ENCODE data around the gene GZF1. TPM values are rescaled to one million over a fixed set of nuclear protein-coding genes. Genes with fewer than 3 reads are reported as not detected.
A peak's percentile ranks its signal among the peaks of the same experiment; 100 is the strongest.

GZF1 gene
- total RNA-seq, 2 donors from 2014 or later: 12.2 to 15.5 TPM

DNA sequence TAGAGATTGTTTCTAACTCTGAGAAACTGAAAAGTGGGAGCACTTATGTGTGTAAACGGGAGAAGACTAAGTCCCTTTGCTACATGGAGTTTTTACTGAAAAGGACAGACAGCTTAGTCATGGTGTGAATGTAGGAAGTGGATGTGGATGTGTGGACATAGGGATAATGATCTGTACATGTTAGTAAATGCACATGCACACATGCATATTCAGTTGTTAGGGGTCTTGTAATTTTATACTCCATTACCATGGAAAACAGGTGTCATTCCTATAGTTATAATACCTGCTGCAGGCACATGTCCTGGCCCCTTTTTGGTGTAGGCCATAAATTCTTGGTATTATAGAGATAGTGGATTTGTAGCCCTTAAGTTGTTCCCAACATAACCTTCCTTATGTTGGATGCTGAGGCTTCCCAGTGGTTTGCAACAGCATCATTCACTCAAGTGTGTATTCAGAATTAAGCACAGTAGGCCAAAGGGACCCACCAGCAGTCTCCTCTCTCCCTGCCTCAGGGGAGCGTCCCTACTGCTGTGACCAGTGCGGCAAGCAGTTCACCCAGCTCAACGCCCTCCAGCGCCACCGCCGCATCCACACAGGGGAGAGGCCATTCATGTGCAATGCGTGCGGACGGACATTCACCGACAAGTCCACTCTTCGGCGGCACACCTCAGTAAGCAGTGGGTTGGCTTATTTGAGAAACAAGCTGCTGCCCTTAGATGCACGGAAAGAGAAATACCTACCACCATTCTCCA lies 7.3 kb downstream of the GZF1 start:
- Mint-ChIP-seq H3K4me3 (no peak overlapping the region), H3K4me1 (peaks cover 10% of the 10 kb centered on the region), H3K27me3 (ENCODE audit: insufficient read depth) (no peaks in the 10 kb centered on the region), H3K27ac (peak overlapping the region; percentile 35), H3K36me3 (ENCODE audit: low read depth) (peaks cover 70% of the 10 kb centered on the region), H3K9me3 (no peaks in the 10 kb centered on the region)
- Histone ChIP-seq H3K27ac (ENCODE audit: low read depth, low read length) (no peak overlapping the region), H3K9me3 (ENCODE audit: control insufficient read depth, low read length) (no peaks in the 10 kb centered on the region), H3K4me3 (ENCODE audit: low read length) (no peak overlapping the region), H3K27me3 (ENCODE audit: control insufficient read depth, insufficient read depth, low read length, poor library complexity, severe bottlenecking) (no peaks in the 10 kb centered on the region), H3K9ac (ENCODE audit: extremely low read depth, low read length, poor library complexity, severe bottlenecking) (no peak overlapping the region), H3K36me3 (ENCODE audit: control insufficient read depth, insufficient read depth, low read length) (peaks cover 97% of the 10 kb centered on the region), H3K4me1 (ENCODE audit: control insufficient read depth, insufficient read depth, low read length) (no peaks in the 10 kb centered on the region)
- no peak for DNase-seq
- TF ChIP-seq, protein P1, sequence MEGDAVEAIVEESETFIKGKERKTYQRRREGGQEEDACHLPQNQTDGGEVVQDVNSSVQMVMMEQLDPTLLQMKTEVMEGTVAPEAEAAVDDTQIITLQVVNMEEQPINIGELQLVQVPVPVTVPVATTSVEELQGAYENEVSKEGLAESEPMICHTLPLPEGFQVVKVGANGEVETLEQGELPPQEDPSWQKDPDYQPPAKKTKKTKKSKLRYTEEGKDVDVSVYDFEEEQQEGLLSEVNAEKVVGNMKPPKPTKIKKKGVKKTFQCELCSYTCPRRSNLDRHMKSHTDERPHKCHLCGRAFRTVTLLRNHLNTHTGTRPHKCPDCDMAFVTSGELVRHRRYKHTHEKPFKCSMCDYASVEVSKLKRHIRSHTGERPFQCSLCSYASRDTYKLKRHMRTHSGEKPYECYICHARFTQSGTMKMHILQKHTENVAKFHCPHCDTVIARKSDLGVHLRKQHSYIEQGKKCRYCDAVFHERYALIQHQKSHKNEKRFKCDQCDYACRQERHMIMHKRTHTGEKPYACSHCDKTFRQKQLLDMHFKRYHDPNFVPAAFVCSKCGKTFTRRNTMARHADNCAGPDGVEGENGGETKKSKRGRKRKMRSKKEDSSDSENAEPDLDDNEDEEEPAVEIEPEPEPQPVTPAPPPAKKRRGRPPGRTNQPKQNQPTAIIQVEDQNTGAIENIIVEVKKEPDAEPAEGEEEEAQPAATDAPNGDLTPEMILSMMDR (conservative IDR thresholded peaks at IDR 0.05): no peak
- WGBS, 2 experiments (ENCODE audit: insufficient coverage in 1 of 2, insufficient read length in 1 of 2): 97 to 98% methylated on average over 10 to 14 of the region's 14 CpGs

DNA sequence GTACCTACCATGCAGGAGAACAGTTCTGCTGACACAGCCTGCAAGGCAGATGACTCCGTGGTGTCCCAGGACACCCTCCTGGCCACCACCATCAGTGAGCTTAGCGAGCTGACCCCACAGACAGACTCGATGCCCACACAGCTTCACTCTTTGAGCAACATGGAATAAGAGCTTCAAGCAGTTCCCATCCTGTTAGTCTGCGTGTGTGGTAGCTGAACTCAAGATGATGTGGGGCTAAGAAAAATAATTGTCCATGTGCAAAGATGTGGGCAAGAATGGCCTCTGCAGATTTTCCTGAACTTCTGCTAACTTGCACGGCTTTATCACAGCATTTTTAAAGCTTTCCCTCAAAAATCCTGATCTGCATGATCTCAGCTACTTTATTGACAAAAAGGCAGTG lies 8.3 kb downstream of the GZF1 start:
- H3K9me3 ChIP-seq (ENCODE audit: control insufficient read depth, low read length): no peaks in the 10 kb centered on the region
- H3K36me3 Mint-ChIP-seq (ENCODE audit: low read depth): peaks cover 67% of the 10 kb centered on the region
- H3K4me3 Mint-ChIP-seq: no peak overlapping the region
- TF ChIP-seq, protein P1 (conservative IDR thresholded peaks at IDR 0.05): no peak
- no peak overlapping the region for H3K27ac ChIP-seq (ENCODE audit: low read depth, low read length)
- no peak overlapping the region for H3K4me3 ChIP-seq (ENCODE audit: low read length)
- 92 to 93% methylated on average over 4 to 5 of the region's 5 CpGs for WGBS, 2 experiments (ENCODE audit: insufficient coverage in 1 of 2, insufficient read length in 1 of 2)
- no peaks in the 10 kb centered on the region for H3K4me1 ChIP-seq (ENCODE audit: control insufficient read depth, insufficient read depth, low read length)
- peaks cover 10% of the 10 kb centered on the region for H3K4me1 Mint-ChIP-seq
- no peak overlapping the region for H3K9ac ChIP-seq (ENCODE audit: extremely low read depth, low read length, poor library complexity, severe bottlenecking)
- no peaks in the 10 kb centered on the region for H3K9me3 Mint-ChIP-seq
- no peak overlapping the region for H3K27ac Mint-ChIP-seq
- no peaks in the 10 kb centered on the region for H3K27me3 Mint-ChIP-seq (ENCODE audit: insufficient read depth)
- H3K27me3 ChIP-seq (ENCODE audit: control insufficient read depth, insufficient read depth, low read length, poor library complexity, severe bottlenecking): no peaks in the 10 kb centered on the region
- peaks cover 93% of the 10 kb centered on the region for H3K36me3 ChIP-seq (ENCODE audit: control insufficient read depth, insufficient read depth, low read length)
- DNase-seq: no peak

DNA sequence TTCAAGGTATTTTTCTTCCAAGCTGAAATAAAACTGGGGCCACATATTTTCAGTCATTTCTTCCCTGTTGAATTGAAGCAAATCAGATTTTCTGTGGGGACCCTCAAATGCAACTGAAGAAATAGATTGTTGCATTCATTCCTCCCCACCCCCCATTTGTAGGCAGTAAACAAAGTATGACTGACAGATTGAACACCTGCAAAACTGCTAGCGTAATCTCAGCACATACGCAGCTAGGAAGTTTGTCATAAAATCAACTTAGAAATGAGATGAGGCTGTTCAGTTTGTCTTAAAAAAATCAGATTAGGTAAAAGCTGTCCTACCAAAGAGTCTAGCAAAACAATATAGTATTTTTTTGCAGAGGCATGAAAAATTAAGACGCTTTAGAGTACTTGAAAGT lies 8.9 kb downstream of the GZF1 start:
- Mint-ChIP-seq H3K4me1 (peaks cover 10% of the 10 kb centered on the region), H3K27ac (no peak overlapping the region), H3K4me3 (no peak overlapping the region), H3K36me3 (ENCODE audit: low read depth) (peaks cover 71% of the 10 kb centered on the region), H3K9me3 (no peaks in the 10 kb centered on the region), H3K27me3 (ENCODE audit: insufficient read depth) (no peaks in the 10 kb centered on the region)
- Histone ChIP-seq H3K4me1 (ENCODE audit: control insufficient read depth, insufficient read depth, low read length) (no peaks in the 10 kb centered on the region), H3K9ac (ENCODE audit: extremely low read depth, low read length, poor library complexity, severe bottlenecking) (no peak overlapping the region), H3K9me3 (ENCODE audit: control insufficient read depth, low read length) (no peaks in the 10 kb centered on the region), H3K27ac (ENCODE audit: low read depth, low read length) (no peak overlapping the region), H3K36me3 (ENCODE audit: control insufficient read depth, insufficient read depth, low read length) (peaks cover 94% of the 10 kb centered on the region), H3K27me3 (ENCODE audit: control insufficient read depth, insufficient read depth, low read length, poor library complexity, severe bottlenecking) (no peaks in the 10 kb centered on the region), H3K4me3 (ENCODE audit: low read length) (no peak overlapping the region)
- DNase-seq: no peak
- WGBS, 2 experiments (ENCODE audit: insufficient coverage in 1 of 2, insufficient read length in 1 of 2): 94 to 100% methylated on average over 3 of the region's 3 CpGs
- TF ChIP-seq, protein P1 (conservative IDR thresholded peaks at IDR 0.05): no peak

Measured in endodermal cell (in vitro differentiated cells).